ENCODE results near the gene BAZ1A.

Gene BAZ1A

GRCh38 chr14:34718750-34719304 is 156.3 kb downstream of the BAZ1A start:
- DNase-seq, result no peak

GRCh38 chr14:34715127-34715863 is 159.9 kb downstream of the BAZ1A start:
- DNase-seq, result no peak

GRCh38 chr14:34714320-34715126 is 160.6 kb downstream of the BAZ1A start, which contains the start of gene CFL2:
TSS of gene CFL2 (minus strand) at chr14:34714593. CDS start at chr14:34714540, 53 bp downstream.
- DNase-seq, result peak; percentile 72

- peak; percentile 32 for DNase-seq
Measured at GRCh38 chr14:34713681-34714319, 161.4 kb downstream of the BAZ1A start.

- no peak for DNase-seq
Measured at GRCh38 chr14:34713122-34713680, 162.0 kb downstream of the BAZ1A start.

- DNase-seq, result no peak
Measured at GRCh38 chr14:34711796-34712712, 163.1 kb downstream of the BAZ1A start.

- DNase-seq, result no peak
Measured at GRCh38 chr14:34711169-34711568, 164.0 kb downstream of the BAZ1A start.

- DNase-seq, result no peak
Measured at GRCh38 chr14:34710744-34711143, 164.4 kb downstream of the BAZ1A start.

- no peak for DNase-seq
Measured at GRCh38 chr14:34710006-34710405, 165.2 kb downstream of the BAZ1A start.

GRCh38 chr14:34707722-34708121 is 167.4 kb downstream of the BAZ1A start:
- DNase-seq, result no peak
